Measurements from ENCODE around the gene KCNMB2. TPM values are rescaled to one million over a fixed set of nuclear protein-coding genes. Genes with fewer than 3 reads are reported as not detected.

The KCNMB2 gene
- polyA plus RNA-seq, 1 donor (not counting 4 experiments of a cell fraction or from before 2014, with no cell fraction given) = not detected

DNA sequence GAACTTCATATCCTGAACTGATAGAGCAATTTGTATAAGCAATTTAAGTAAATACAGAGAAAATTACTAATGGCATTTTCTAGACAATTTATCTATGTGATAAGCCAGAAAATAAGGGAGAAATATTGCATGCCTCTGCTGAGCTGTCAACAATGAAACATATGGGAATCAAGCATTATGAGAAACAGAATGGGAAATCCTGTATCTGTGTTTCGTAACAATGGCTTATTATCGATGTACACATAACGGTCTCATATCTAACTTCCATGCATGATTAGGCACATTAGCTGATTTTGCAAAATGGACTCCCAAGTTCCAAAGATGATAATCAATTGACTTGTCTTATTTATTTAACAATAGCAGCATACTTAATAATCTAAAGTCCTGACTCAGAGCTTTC is 30.4 kb upstream of the KCNMB2 start:
- no peak for FAIRE-seq
- Histone ChIP-seq H3K27ac (ENCODE audit: control insufficient read depth, insufficient read depth, low read length) (no peak overlapping the region), H3K9me1 (ENCODE audit: control insufficient read depth, extremely low read depth, insufficient read depth, low read length) (no peaks in the 10 kb centered on the region), H3K9ac (ENCODE audit: control insufficient read depth, extremely low read depth, insufficient read depth, low read length) (no peak overlapping the region), H3K4me1 (ENCODE audit: control insufficient read depth, extremely low read depth, insufficient read depth, low read length) (no peaks in the 10 kb centered on the region), H3K79me2 (ENCODE audit: control insufficient read depth, insufficient read depth, low read length) (no peaks in the 10 kb centered on the region), H3K9me3 (ENCODE audit: control insufficient read depth, low read depth, low read length) (no peaks in the 10 kb centered on the region), H4K20me1 (ENCODE audit: control insufficient read depth, extremely low read depth, insufficient read depth, low read length) (no peaks in the 10 kb centered on the region), H3K27me3 (ENCODE audit: control insufficient read depth, extremely low read depth, insufficient read depth, low read length) (no peaks in the 10 kb centered on the region), H2AFZ (ENCODE audit: control insufficient read depth, low read length) (no peak overlapping the region), H3K36me3 (ENCODE audit: control insufficient read depth in 2 of 2, extremely low read depth in 1 of 2, insufficient read depth in 2 of 2, low read length in 2 of 2) (no peaks in the 10 kb centered on the region), H3K4me2 (ENCODE audit: control insufficient read depth, extremely low read depth, insufficient read depth, low read depth, low read length) (no peak overlapping the region), H3K4me3 (ENCODE audit: control insufficient read depth in 2 of 3, extremely low read depth in 1 of 3, insufficient read depth in 2 of 3, low read depth in 1 of 3, low read length in 3 of 3) (no peak overlapping the region)
- dilution Hi-C loops (cut with MboI; ENCODE audit: extremely low pct_ligation_motif_present, low sequenced_read_pairs) = no loop called here
- no peak for TF ChIP-seq CTCF (optimal IDR thresholded peaks at IDR 0.05 in 1 of 3, IDR thresholded peaks at IDR 0.05 in 1 of 3, conservative IDR thresholded peaks at IDR 0.05 in 1 of 3; ENCODE audit: extremely low read depth in 1 of 3, insufficient read depth in 2 of 3, low read length in 3 of 3)
- no peak for TF ChIP-seq EZH2 (IDR thresholded peaks at IDR 0.05; ENCODE audit: low read length)
- DNase-seq (ENCODE audit: low read depth, low spot score) = no peak

GRCh38 chr3:178507507-178508442 is 28.5 kb upstream of the KCNMB2 start:
- Histone ChIP-seq H3K9ac (ENCODE audit: control insufficient read depth, extremely low read depth, insufficient read depth, low read length) (no peak overlapping the region), H4K20me1 (ENCODE audit: control insufficient read depth, extremely low read depth, insufficient read depth, low read length) (no peaks in the 10 kb centered on the region), H2AFZ (ENCODE audit: control insufficient read depth, low read length) (no peak overlapping the region), H3K9me3 (ENCODE audit: control insufficient read depth, low read depth, low read length) (no peaks in the 10 kb centered on the region), H3K4me1 (ENCODE audit: control insufficient read depth, extremely low read depth, insufficient read depth, low read length) (no peaks in the 10 kb centered on the region), H3K27me3 (ENCODE audit: control insufficient read depth, extremely low read depth, insufficient read depth, low read length) (no peaks in the 10 kb centered on the region), H3K4me2 (ENCODE audit: control insufficient read depth, extremely low read depth, insufficient read depth, low read depth, low read length) (no peak overlapping the region), H3K9me1 (ENCODE audit: control insufficient read depth, extremely low read depth, insufficient read depth, low read length) (no peaks in the 10 kb centered on the region), H3K27ac (ENCODE audit: control insufficient read depth, insufficient read depth, low read length) (no peak overlapping the region), H3K4me3 (ENCODE audit: control insufficient read depth in 2 of 3, extremely low read depth in 1 of 3, insufficient read depth in 2 of 3, low read depth in 1 of 3, low read length in 3 of 3) (no peak overlapping the region), H3K79me2 (ENCODE audit: control insufficient read depth, insufficient read depth, low read length) (no peaks in the 10 kb centered on the region), H3K36me3 (ENCODE audit: control insufficient read depth in 2 of 2, extremely low read depth in 1 of 2, insufficient read depth in 2 of 2, low read length in 2 of 2) (no peaks in the 10 kb centered on the region)
- FAIRE-seq (no peak), DNase-seq (ENCODE audit: low read depth, low spot score) (no peak)
- no peak for TF ChIP-seq EZH2 (IDR thresholded peaks at IDR 0.05; ENCODE audit: low read length)
- no peak for TF ChIP-seq CTCF (optimal IDR thresholded peaks at IDR 0.05 in 1 of 3, IDR thresholded peaks at IDR 0.05 in 1 of 3, conservative IDR thresholded peaks at IDR 0.05 in 1 of 3; ENCODE audit: extremely low read depth in 1 of 3, insufficient read depth in 2 of 3, low read length in 3 of 3)
- dilution Hi-C loops (cut with MboI; ENCODE audit: extremely low pct_ligation_motif_present, low sequenced_read_pairs) = no loop called here

All from keratinocyte (primary cell).